Activated CD4-positive, alpha-beta T cell treated with anti-CD3 and anti-CD28 coated beads, Interleukin-2, Interleukin-6, amounts not matched to agents 100 ng/mL and 50 ng/mL, durations not matched to agents 16 hours and 8 hours (primary cell): ENCODE data around the gene PTPRK.

Experiments used
- DNase-seq: peaks from one replicate; pipeline ENCODE4 v3.0.0-alpha.2; 2020

PTPRK gene

GRCh38 chr6:128515550-128516513, 4.6 kb downstream of the PTPRK start:
- no peak for DNase-seq

GRCh38 chr6:128513878-128514277, 6.5 kb downstream of the PTPRK start:
- DNase-seq = no peak

- no peak for DNase-seq
Measured at GRCh38 chr6:128512296-128512695, 8.1 kb downstream of the PTPRK start.

DNA sequence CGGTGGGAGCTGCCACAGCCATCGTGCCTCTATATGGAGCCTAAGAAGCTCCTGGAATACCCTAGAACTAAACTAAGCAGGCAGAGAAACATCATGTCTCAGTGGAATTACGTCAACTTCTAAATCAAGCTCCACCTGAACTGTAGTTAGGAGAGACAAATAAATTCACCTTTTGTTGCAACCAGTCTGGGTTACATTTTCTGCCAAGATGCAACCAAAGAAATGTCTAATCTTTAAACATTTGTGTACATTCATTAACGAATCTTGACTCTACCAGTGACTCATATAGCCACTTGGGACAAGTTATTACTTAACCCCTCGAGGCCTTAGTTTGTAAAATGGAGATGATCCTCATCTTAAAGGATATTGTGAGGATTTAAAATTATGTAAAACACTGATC, 8.9 kb downstream of the PTPRK start:
- DNase-seq = no peak

DNA sequence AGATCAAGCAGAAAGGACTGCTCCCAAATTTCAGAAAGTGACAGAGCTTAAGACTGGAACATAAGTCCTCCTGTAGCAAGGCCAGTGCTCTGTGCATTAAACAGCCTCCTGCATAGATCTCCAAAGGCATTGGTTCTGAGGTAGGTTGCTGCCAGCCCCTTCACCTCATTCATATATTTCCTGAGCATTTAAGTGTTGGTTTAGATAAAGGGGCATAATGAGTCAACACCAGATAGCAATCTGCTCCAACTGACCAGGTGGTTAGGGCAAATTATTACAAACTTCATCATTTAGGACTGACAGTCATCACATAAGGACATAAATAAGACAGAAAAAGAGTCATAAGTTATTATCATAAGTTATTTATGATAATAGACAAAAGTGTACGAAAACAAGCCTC, 10.7 kb downstream of the PTPRK start:
- DNase-seq = no peak

- DNase-seq = no peak
Measured at GRCh38 chr6:128508588-128509296, 11.7 kb downstream of the PTPRK start.

- DNase-seq = no peak
Measured at GRCh38 chr6:128507337-128508310, 12.8 kb downstream of the PTPRK start.

- no peak for DNase-seq
Measured at GRCh38 chr6:128505603-128506002, 14.8 kb downstream of the PTPRK start.

DNA sequence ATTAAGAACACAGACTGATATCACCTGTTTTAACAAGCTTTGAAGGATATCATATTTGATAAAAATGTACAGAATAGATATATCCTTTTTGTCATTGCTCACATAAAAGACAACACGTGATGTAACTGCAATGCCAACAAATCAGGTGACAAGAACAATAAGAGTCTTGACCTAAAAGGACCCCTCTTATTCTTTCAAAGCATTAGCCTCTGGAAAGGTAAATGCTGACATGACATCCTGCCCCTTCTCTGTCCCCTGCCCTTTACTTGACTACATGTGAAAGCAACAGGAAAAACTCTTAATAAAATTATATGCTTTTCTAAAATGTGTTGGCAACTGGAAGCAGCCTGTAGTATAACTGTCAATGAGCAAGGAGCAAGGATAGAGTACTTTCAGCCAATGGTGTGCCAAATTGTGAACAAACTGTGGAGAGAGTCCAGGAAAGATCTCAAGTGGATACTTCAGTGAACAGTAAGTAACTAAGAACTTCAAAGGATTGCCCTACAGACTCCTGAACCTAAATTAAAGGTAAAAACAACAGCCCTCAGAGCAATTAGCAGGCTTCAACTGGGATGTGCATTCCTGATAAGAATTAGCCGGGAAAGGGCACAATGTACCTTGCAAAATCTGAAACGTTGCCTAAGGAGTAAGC, 16.3 kb downstream of the PTPRK start:
- no peak for DNase-seq

DNA sequence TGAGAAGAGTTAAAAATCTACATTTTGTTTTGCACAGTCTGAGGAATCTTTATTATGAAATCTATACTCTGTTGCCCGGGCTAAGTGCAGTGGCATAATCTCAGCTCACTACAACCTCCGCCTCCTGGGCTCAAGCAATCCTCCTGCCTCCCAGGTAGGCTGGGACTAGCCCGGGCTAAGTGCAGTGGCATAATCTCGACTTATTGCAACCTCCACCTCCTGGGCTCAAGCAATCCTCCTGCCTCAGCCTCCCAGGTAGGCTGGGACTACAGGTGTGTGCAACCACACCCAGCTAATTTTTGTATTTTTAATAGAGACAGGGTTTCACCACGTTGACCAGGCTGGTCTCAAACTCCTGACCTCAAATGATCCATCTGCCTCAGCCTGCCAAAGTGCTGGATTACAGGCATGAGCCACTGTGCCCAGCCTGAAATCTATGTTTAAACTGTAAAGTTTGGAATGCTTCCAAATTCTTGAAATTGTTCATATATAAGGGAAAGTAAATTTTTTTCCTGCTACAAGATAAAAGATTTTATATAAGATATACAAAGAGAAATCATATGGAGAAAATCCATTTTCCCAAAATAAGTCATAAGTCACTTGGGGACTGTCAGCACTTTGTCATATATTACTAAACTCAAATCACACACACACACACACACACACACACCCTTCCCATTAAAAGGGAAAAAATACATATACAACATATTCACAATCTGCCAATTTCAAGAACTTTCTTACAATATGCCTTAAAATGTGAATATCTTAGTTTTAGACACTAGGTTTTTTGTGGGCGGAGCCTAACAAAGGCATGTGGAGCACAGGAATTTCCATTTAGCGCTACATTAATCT, 19.4 kb downstream of the PTPRK start:
- DNase-seq = no peak

DNA sequence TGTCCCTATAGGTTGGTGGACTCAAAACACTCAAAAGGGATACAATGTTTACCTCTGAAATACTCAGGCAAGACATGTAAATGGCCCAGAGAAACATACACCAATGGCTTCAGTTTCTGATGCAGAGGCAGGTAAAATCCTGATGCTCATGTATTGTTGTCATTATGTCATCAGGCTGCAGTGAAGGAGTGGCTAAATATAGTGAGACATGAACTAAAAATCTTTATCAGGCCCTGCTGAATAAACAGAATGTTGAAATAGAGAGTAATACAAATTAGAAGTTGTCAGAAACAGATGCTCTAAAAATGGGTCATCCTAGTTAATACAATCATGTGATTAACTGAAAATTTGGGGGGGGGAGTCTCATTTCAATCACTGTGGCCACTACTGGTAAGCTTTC, 20.4 kb downstream of the PTPRK start:
- DNase-seq = no peak

DNA sequence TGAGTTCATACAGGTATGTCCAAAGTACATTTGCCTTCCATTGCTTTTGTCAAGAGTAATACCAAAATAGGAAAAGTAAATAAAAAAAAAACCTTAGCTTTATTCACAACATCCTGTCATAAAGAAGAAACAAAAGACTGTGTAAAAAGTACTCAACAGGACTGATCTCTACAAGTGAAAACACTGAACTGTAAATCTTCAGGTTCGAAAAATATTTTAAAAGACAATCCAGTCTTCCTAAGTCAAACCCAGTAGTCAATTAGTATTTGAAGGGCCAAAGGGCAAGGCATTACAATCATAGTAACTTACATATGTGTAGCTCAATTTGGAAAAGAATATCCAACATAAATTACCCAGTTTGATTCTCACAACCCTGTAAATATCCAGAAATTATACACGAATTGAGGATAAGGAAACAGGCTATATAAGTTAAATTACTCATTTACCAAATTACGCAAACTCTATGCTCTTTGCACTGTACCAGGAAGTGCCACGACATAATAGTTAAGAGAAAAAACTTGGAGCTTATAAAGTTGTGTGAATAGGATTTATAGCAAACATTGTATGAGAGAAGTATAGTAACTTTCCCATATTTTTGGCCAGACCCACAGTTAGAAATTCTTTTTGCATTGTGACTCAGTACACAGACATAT, 21.2 kb downstream of the PTPRK start:
- DNase-seq = no peak

DNA sequence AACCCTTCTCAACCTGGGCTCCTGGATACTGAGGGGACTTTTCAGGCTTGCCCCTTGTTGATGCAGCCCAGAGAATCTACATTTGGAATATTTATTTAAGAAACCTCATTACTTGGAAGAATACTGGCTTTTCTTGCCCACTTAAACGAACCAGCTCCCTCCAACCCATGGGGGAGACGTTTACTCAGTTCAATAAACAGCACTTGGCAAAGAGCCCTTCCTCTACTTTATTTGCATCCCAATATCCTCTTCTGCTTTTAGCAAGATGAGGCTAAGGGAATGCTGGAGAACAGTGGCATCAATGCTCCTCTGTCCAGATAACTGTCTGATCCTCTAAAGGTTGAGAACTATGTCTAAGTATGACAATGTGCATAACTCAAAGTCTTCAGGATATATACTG, 22.2 kb downstream of the PTPRK start:
- DNase-seq = no peak

GRCh38 chr6:128495536-128496333, 24.7 kb downstream of the PTPRK start:
- no peak for DNase-seq

DNA sequence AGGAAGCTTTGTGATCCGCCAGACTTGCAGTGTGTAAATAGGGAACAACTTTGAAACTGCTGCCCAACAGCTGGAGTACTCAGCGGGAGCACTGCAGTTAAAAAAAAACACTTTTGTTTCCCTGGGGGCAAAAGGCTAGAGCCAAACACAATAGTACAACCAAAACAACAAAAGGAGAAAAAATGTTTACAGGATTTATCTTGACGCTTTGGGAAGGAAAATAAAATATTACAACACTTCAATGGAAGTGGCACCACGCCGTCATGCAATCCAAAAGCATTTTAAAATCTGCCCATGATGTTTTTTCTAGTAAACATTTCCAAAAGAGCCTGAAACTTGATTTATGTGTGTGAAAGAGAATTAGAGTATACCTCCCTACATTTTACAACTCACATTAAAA, 26.0 kb downstream of the PTPRK start:
- no peak for DNase-seq

- DNase-seq = no peak
Measured at GRCh38 chr6:128493877-128494276, 26.5 kb downstream of the PTPRK start.

- DNase-seq = no peak
Measured at GRCh38 chr6:128492386-128492785, 28.0 kb downstream of the PTPRK start.

GRCh38 chr6:128491610-128492206, 28.7 kb downstream of the PTPRK start:
- DNase-seq = no peak

DNA sequence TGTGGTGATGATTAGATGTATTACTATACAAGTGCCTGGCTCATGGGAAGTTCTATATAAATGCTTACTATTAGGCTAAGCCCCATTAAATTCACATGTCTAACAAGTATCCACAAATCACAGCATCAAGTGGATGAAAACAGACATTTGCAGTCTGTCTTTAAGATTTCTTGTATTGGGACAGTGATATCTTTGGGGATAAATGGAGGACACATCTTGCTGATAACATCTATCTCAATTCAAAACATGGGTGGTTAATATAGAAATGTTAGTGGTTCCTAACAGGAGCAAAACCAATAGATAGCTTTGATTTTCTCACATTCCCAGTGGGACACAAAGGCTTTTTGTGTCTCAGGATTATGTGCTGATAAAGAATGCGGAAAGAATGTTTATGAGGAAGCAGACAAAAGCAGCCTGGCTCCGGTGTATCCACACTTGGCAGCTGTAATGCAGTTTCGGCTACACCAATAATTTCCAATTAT, 29.3 kb downstream of the PTPRK start:
- no peak for DNase-seq
